Measurements from ENCODE around the gene MAN1C1. TPM values are rescaled to one million over a fixed set of nuclear protein-coding genes. Genes with fewer than 3 reads are reported as not detected.

MAN1C1 gene
- total RNA-seq, 1 donor from 2014 or later = 20.4 TPM

GRCh38 chr1:25579292-25580252 is 37.0 kb upstream of the MAN1C1 start:
- ATAC-seq (peak in 1 of 2 donors; percentile 22), DNase-seq (no peak)
- H3K36me3 ChIP-seq = no peaks in the 10 kb centered on the region
- no peak for TF ChIP-seq CTCF (IDR thresholded peaks at IDR 0.05)
- H3K4me3 ChIP-seq = no peak overlapping the region
- no peak overlapping the region for H3K27ac ChIP-seq
- H3K9me3 ChIP-seq = no peaks in the 10 kb centered on the region
- intact Hi-C loops (cut with DNase I) = no loop called here
- no peaks in the 10 kb centered on the region for H3K27me3 ChIP-seq (ENCODE audit: low read depth)
- peaks cover 8% of the 10 kb centered on the region for H3K4me1 ChIP-seq

- DNase-seq (no peak), ATAC-seq (peak; percentile 39 to 68)
- intact Hi-C loops (cut with DNase I) = no loop called here
- Histone ChIP-seq H3K27me3 (ENCODE audit: low read depth) (no peaks in the 10 kb centered on the region), H3K27ac (peak overlapping the region; percentile 56), H3K9me3 (no peaks in the 10 kb centered on the region), H3K4me1 (peaks cover 8% of the 10 kb centered on the region), H3K4me3 (no peak overlapping the region), H3K36me3 (no peaks in the 10 kb centered on the region)
- TF ChIP-seq CTCF (IDR thresholded peaks at IDR 0.05) = no peak
Observed at GRCh38 chr1:25580927-25581326, 35.7 kb upstream of the MAN1C1 start.

- intact Hi-C loops (cut with DNase I) = no loop called here
- H3K9me3 ChIP-seq = no peaks in the 10 kb centered on the region
- TF ChIP-seq CTCF (IDR thresholded peaks at IDR 0.05) = no peak
- peak; percentile 15 to 20 for ATAC-seq
- no peaks in the 10 kb centered on the region for H3K36me3 ChIP-seq
- H3K27me3 ChIP-seq (ENCODE audit: low read depth) = no peaks in the 10 kb centered on the region
- no peak overlapping the region for H3K4me3 ChIP-seq
- peak overlapping the region; percentile 56 for H3K27ac ChIP-seq
- peaks cover 8% of the 10 kb centered on the region for H3K4me1 ChIP-seq
- DNase-seq = no peak
Observed at GRCh38 chr1:25581764-25582163, 34.8 kb upstream of the MAN1C1 start.

GRCh38 chr1:25583519-25584370 is 32.8 kb upstream of the MAN1C1 start:
- no peaks in the 10 kb centered on the region for H3K36me3 ChIP-seq
- ATAC-seq = no peak
- intact Hi-C loops (cut with DNase I) = no loop called here
- no peak for TF ChIP-seq CTCF (IDR thresholded peaks at IDR 0.05)
- DNase-seq = peak; percentile 28
- H3K4me3 ChIP-seq = no peak overlapping the region
- H3K4me1 ChIP-seq = peaks cover 22% of the 10 kb centered on the region
- H3K27ac ChIP-seq = no peak overlapping the region
- H3K9me3 ChIP-seq = no peaks in the 10 kb centered on the region
- H3K27me3 ChIP-seq (ENCODE audit: low read depth) = no peaks in the 10 kb centered on the region

- Histone ChIP-seq H3K27ac (no peak overlapping the region), H3K9me3 (no peaks in the 10 kb centered on the region), H3K36me3 (no peaks in the 10 kb centered on the region), H3K27me3 (ENCODE audit: low read depth) (no peaks in the 10 kb centered on the region), H3K4me3 (no peak overlapping the region), H3K4me1 (peaks cover 31% of the 10 kb centered on the region)
- intact Hi-C loops (cut with DNase I) = no loop called here
- DNase-seq (no peak), ATAC-seq (no peak)
- no peak for TF ChIP-seq CTCF (IDR thresholded peaks at IDR 0.05)
Observed at GRCh38 chr1:25586181-25586588, 30.4 kb upstream of the MAN1C1 start.
